Measurements from ENCODE around the gene MARCHF10. TPM values are rescaled to one million over a fixed set of nuclear protein-coding genes. Genes with fewer than 3 reads are reported as not detected.

Gene MARCHF10
- total RNA-seq, 4 donors from 2014 or later, result 0.19 TPM; not detected in 3

- no peak overlapping the region for H3K4me3 ChIP-seq
- no peaks in the 10 kb centered on the region for H3K27me3 ChIP-seq
- TF ChIP-seq, protein P1, sequence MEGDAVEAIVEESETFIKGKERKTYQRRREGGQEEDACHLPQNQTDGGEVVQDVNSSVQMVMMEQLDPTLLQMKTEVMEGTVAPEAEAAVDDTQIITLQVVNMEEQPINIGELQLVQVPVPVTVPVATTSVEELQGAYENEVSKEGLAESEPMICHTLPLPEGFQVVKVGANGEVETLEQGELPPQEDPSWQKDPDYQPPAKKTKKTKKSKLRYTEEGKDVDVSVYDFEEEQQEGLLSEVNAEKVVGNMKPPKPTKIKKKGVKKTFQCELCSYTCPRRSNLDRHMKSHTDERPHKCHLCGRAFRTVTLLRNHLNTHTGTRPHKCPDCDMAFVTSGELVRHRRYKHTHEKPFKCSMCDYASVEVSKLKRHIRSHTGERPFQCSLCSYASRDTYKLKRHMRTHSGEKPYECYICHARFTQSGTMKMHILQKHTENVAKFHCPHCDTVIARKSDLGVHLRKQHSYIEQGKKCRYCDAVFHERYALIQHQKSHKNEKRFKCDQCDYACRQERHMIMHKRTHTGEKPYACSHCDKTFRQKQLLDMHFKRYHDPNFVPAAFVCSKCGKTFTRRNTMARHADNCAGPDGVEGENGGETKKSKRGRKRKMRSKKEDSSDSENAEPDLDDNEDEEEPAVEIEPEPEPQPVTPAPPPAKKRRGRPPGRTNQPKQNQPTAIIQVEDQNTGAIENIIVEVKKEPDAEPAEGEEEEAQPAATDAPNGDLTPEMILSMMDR (IDR thresholded peaks at IDR 0.05), result no peak
- TF ChIP-seq POLR2A (IDR thresholded peaks at IDR 0.05), result no peak
- no peak for TF ChIP-seq POLR2AphosphoS5 (IDR thresholded peaks at IDR 0.05)
- TF ChIP-seq EP300 (IDR thresholded peaks at IDR 0.05), result no peak
- no peak for ATAC-seq
- no peak overlapping the region for H3K27ac ChIP-seq
- H3K36me3 ChIP-seq, result no peaks in the 10 kb centered on the region
- no peaks in the 10 kb centered on the region for H3K9me3 ChIP-seq
- H3K4me1 ChIP-seq, result peaks cover 0 to 28% (median 0%) of the 10 kb centered on the region in 3 donors
- 80 to 100% methylated on average over 2 to 4 of the region's 4 CpGs for WGBS, 2 donors (ENCODE audit: low coverage in 1 of 2)
These were observed 135.2 kb downstream of the MARCHF10 start for GRCh38 chr17:62672957-62673356.

DNA sequence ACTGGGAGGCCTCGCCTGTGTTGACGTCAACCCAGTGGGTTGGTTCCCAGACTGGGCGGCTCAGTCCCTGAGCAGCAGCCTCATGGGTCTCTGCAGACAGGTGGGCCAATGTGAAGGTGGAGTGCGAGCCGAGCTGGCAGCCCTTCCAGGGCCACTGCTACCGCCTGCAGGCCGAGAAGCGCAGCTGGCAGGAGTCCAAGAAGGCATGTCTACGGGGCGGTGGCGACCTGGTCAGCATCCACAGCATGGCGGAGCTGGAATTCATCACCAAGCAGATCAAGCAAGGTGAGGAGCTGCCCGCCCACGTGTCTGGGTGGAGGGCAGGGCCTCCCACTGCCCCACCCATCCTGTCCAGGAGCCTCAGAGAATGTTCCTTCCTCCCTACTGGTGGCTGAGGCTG is 136.6 kb downstream of the MARCHF10 start:
- no peak for ATAC-seq

GRCh38 chr17:62670202-62670821 is 137.8 kb downstream of the MARCHF10 start:
- no peak for ATAC-seq
- no peak for TF ChIP-seq POLR2AphosphoS5 (IDR thresholded peaks at IDR 0.05)
- TF ChIP-seq POLR2A (IDR thresholded peaks at IDR 0.05), result no peak
- no peak for TF ChIP-seq EP300 (IDR thresholded peaks at IDR 0.05)
- TF ChIP-seq, protein P1 (IDR thresholded peaks at IDR 0.05), result no peak
- Histone ChIP-seq H3K9me3 (no peaks in the 10 kb centered on the region), H3K36me3 (no peaks in the 10 kb centered on the region), H3K27ac (no peak overlapping the region), H3K27me3 (no peaks in the 10 kb centered on the region), H3K4me1 (peaks cover 0 to 23% (median 0%) of the 10 kb centered on the region in 3 donors), H3K4me3 (no peak overlapping the region)
- WGBS, 2 donors (ENCODE audit: low coverage in 1 of 2), result 71% methylated on average over 7 of the region's 24 CpGs; no CpG with 5 or more reads in 1 of the 2 donors

More for the DNA sequence above, 136.6 kb downstream of the MARCHF10 start:
- Histone ChIP-seq H3K36me3 (no peaks in the 10 kb centered on the region), H3K9me3 (no peaks in the 10 kb centered on the region), H3K27me3 (no peaks in the 10 kb centered on the region), H3K4me1 (peaks cover 0 to 28% (median 0%) of the 10 kb centered on the region in 3 donors), H3K27ac (no peak overlapping the region), H3K4me3 (no peak overlapping the region)
- no peak for TF ChIP-seq POLR2A (IDR thresholded peaks at IDR 0.05)
- WGBS, 2 donors (ENCODE audit: low coverage in 1 of 2), result no CpG with 5 or more reads among the region's 14 CpGs

GRCh38 chr17:62668091-62668804 is 139.9 kb downstream of the MARCHF10 start:
- Histone ChIP-seq H3K27ac (no peak overlapping the region), H3K36me3 (no peaks in the 10 kb centered on the region), H3K4me3 (no peak overlapping the region), H3K27me3 (no peaks in the 10 kb centered on the region), H3K4me1 (peaks cover 0 to 6% (median 0%) of the 10 kb centered on the region in 3 donors), H3K9me3 (no peaks in the 10 kb centered on the region)
- ATAC-seq, result no peak
- TF ChIP-seq EP300 (IDR thresholded peaks at IDR 0.05) (no peak), POLR2A (IDR thresholded peaks at IDR 0.05) (no peak), POLR2AphosphoS5 (IDR thresholded peaks at IDR 0.05) (no peak)
- TF ChIP-seq, protein P1 (IDR thresholded peaks at IDR 0.05), result no peak
- 74 to 92% methylated on average over 2 to 4 of the region's 10 CpGs for WGBS, 2 donors (ENCODE audit: low coverage in 1 of 2)

DNA sequence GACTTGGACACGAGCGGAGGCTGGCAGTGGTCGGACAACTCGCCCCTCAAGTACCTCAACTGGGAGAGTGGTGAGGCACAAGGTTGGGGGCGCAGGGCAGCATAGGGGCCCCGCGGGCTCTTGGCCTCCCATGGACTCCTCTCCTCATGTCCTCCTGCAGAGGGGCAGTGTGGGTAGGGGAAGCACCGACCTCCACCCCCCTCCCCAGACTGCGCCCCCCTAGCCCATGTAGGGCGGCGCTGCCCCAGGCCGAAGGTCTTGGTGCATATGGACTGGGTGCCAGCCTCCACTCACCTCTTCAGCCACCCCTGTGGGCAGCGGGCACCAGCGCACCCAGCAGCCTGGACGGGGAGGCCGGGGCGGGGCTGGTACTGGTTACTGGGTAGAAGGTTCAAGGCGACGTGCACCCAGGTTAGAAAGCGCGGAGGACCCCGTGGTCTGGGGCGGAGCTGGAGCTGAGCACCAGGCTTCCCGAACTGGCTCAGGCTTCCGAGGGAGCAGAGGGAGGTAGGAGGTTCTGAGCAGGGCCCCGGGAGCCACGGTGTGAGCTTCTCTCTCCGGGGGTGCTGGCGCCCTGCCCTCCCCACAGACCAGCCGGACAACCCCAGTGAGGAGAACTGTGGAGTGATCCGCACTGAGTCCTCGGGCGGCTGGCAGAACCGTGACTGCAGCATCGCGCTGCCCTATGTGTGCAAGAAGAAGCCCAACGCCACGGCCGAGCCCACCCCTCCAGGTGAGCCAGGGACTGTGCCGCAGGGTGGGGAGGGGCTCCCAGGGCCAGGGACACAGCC is 141.1 kb downstream of the MARCHF10 start:
- Histone ChIP-seq H3K27me3 (no peaks in the 10 kb centered on the region), H3K9me3 (no peaks in the 10 kb centered on the region), H3K27ac (no peak overlapping the region), H3K4me3 (no peak overlapping the region), H3K4me1 (peaks cover 0 to 3% (median 0%) of the 10 kb centered on the region in 3 donors), H3K36me3 (no peaks in the 10 kb centered on the region)
- ATAC-seq, result no peak
- no CpG with 5 or more reads among the region's 40 CpGs for WGBS, 2 donors (ENCODE audit: low coverage in 1 of 2)
- TF ChIP-seq POLR2A (IDR thresholded peaks at IDR 0.05) (no peak), POLR2AphosphoS5 (IDR thresholded peaks at IDR 0.05) (no peak), EP300 (IDR thresholded peaks at IDR 0.05) (no peak)
- TF ChIP-seq, protein P1 (IDR thresholded peaks at IDR 0.05), result no peak
